Measurements from ENCODE around the gene LINGO3. TPM values are rescaled to one million over a fixed set of nuclear protein-coding genes. Genes with fewer than 3 reads are reported as not detected.
"Not testable (repeated sequence)": the region's sequence is repeated elsewhere in the genome, so short reads cannot be mapped to it uniquely, and the experiment has no call there.

Gene LINGO3
- total and polyA plus RNA-seq, 2 of the 4 experiments (the other 2 are of a cell fraction) = not detected

- TF ChIP-seq BHLHE40 (IDR thresholded peaks at IDR 0.05; ENCODE audit: low read depth, low read length) (no peak), MXI1 (IDR thresholded peaks at IDR 0.05; ENCODE audit: borderline replicate concordance, low read depth, low read length) (no peak)
These were observed 25.7 kb downstream of the LINGO3 start, which contains the start of gene PEAK3 (continued) for GRCh38 chr19:2282062-2282861.

- DNase-seq; H3K4me3 ChIP-seq (ENCODE audit: insufficient read depth, low read depth, low read length); POLR2A ChIA-PET (ENCODE audit: unreplicated experiment); CTCF ChIA-PET; H4K91ac ChIP-seq (ENCODE audit: insufficient read depth, low read depth, low read length); H3K79me1 ChIP-seq (ENCODE audit: low read depth in 1 of 2, low read length in 2 of 2); dilution Hi-C loops (cut with HindIII; ENCODE audit: low sequenced_read_pairs, unreplicated experiment); H2BK15ac ChIP-seq (ENCODE audit: low read depth, low read length); H3K9me3 ChIP-seq (ENCODE audit: control insufficient read depth, insufficient read depth, low read length); BruUV-seq (replicated peaks); H3K56ac ChIP-seq (ENCODE audit: extremely low read depth, insufficient read depth, low read length); H4K20me1 ChIP-seq (ENCODE audit: insufficient read depth, low read length); H3K9me1 ChIP-seq (ENCODE audit: insufficient read depth, low read length); intact Hi-C loops (cut with micrococcal nuclease); H2BK20ac ChIP-seq (ENCODE audit: low read depth, low read length); H2BK5ac ChIP-seq (ENCODE audit: low read depth, low read length, poor library complexity, severe bottlenecking); H3K27me3 ChIP-seq (ENCODE audit: control insufficient read depth, insufficient read depth, low read length); H3K18ac ChIP-seq (ENCODE audit: low read depth, low read length); in situ Hi-C loops (cut with MboI; ENCODE audit: low sequenced_read_pairs); H3K36me3 ChIP-seq (ENCODE audit: control insufficient read depth, insufficient read depth, low read length); H3K4me1 ChIP-seq (ENCODE audit: control insufficient read depth, insufficient read depth, low read length): not testable (repeated sequence)
- Histone ChIP-seq H4K5ac (ENCODE audit: low read depth, low read length) (peak overlapping the region; percentile 44; the same call in 1 of the 2 replicates), H2AFZ (replicated peaks; ENCODE audit: low read length, poor library complexity) (peak overlapping the region; percentile 92), H4K8ac (ENCODE audit: low read depth in 2 of 2, low read length in 2 of 2) (peak overlapping the region; percentile 61 to 78; a peak in 2 of 4 replicates), H3K4me2 (ENCODE audit: low read depth, low read length) (peak overlapping the region; percentile 68), H2AK5ac (ENCODE audit: low read depth, low read length) (peak overlapping the region; percentile 78; the same call in 1 of the 2 replicates), H3K9ac (ENCODE audit: low read depth, low read length) (peak overlapping the region; percentile 32; the same call in 1 of the 2 replicates), H2BK120ac (ENCODE audit: low read depth, low read length) (0 out of 2 replicates have a peak overlapping the region, but pooled peaks have one; percentile 41), H3K4ac (ENCODE audit: low read depth, low read length) (peak overlapping the region; percentile 37), H3K14ac (replicated peaks; ENCODE audit: low read depth, low read length) (0 out of 2 replicates have a peak overlapping the region, but pooled peaks have one; percentile 33), H2AK9ac (replicated peaks; ENCODE audit: low read depth, low read length, poor library complexity) (peak overlapping the region; percentile 91), H3K23ac (ENCODE audit: low read depth, low read length) (0 out of 2 replicates have a peak overlapping the region, but pooled peaks have one; percentile 25), H3K27ac (ENCODE audit: insufficient read depth, low read length) (peak overlapping the region; percentile 52; the same call in 1 of the 2 replicates)
- ATAC-seq (ENCODE audit: low read depth) = peak; percentile 44
- 0% methylated on average over 2 of the region's 16 CpGs; no CpG with 5 or more reads in 1 of the 2 experiments for WGBS, 2 experiments (ENCODE audit: extremely low coverage in 2 of 2, insufficient read length in 1 of 2)
These were observed 26.5 kb downstream of the LINGO3 start for GRCh38 chr19:2281265-2282061.
